Activated CD4-positive, alpha-beta T cell treated with anti-CD3 and anti-CD28 coated beads, Interleukin-2, amount 50 U/mL, for 1 hour (primary cell): ENCODE results near the gene CGB2.
A peak's percentile ranks its signal among the peaks of the same experiment; 100 is the strongest.
"Not testable (repeated sequence)": the region's sequence is repeated elsewhere in the genome, so short reads cannot be mapped to it uniquely, and the experiment has no call there.

Experiments used
- DNase-seq: peaks from one replicate; pipeline ENCODE4 v3.0.0-alpha.2; 2020

CGB2 gene

GRCh38 chr19:49038557-49039276 is 7.0 kb downstream of the CGB2 start:
- not testable (repeated sequence) for DNase-seq

GRCh38 chr19:49039736-49040135 is 8.0 kb downstream of the CGB2 start:
- not testable (repeated sequence) for DNase-seq

- no peak for DNase-seq
Measured at GRCh38 chr19:49042177-49042576, 10.5 kb downstream of the CGB2 start.

GRCh38 chr19:49042666-49043065 is 11.0 kb downstream of the CGB2 start:
- not testable (repeated sequence) for DNase-seq

- not testable (repeated sequence) for DNase-seq
Measured at GRCh38 chr19:49043548-49043947, 11.9 kb downstream of the CGB2 start, which contains the start of gene CGB5. Gene CGB5, plus strand, starts transcription at chr19:49043848. Its CDS starts 362 bp downstream, at chr19:49044210.

GRCh38 chr19:49049011-49049410 is 17.3 kb downstream of the CGB2 start, which contains the start of gene CGB8:
Gene CGB8, minus strand, starts transcription at chr19:49049111. Its CDS starts 372 bp downstream, at chr19:49048739.
- not testable (repeated sequence) for DNase-seq

- not testable (repeated sequence) for DNase-seq
Measured at GRCh38 chr19:49049834-49050233, 18.1 kb downstream of the CGB2 start.

- DNase-seq, result not testable (repeated sequence)
Measured at GRCh38 chr19:49050376-49051033, 18.8 kb downstream of the CGB2 start.

- peak; percentile 43 for DNase-seq
Measured at GRCh38 chr19:49056101-49056901, 24.6 kb downstream of the CGB2 start.

GRCh38 chr19:49056902-49057596 is 25.4 kb downstream of the CGB2 start:
- DNase-seq, result not testable (repeated sequence)

GRCh38 chr19:49057636-49058234 is 26.0 kb downstream of the CGB2 start, which contains the start of gene CGB7:
Gene CGB7, minus strand, starts transcription at chr19:49057749. Its CDS starts 2,374 bp downstream, at chr19:49055375.
- peak; percentile 28 for DNase-seq

GRCh38 chr19:49058562-49058961 is 26.9 kb downstream of the CGB2 start:
- DNase-seq, result no peak

- DNase-seq, result no peak
Measured at GRCh38 chr19:49059053-49059452, 27.4 kb downstream of the CGB2 start.

- no peak for DNase-seq
Measured at GRCh38 chr19:49061000-49061399, 29.3 kb downstream of the CGB2 start.

- DNase-seq, result no peak
Measured at GRCh38 chr19:49061445-49061844, 29.8 kb downstream of the CGB2 start.

- no peak for DNase-seq
Measured at GRCh38 chr19:49064029-49064629, 32.4 kb downstream of the CGB2 start.

- DNase-seq, result no peak
Measured at GRCh38 chr19:49064768-49065611, 33.3 kb downstream of the CGB2 start, which contains the start of gene NTF4. Gene NTF4, minus strand, starts transcription at chr19:49064818. Its CDS starts 2,821 bp downstream, at chr19:49061997.

GRCh38 chr19:49065905-49066512 is 34.3 kb downstream of the CGB2 start:
- DNase-seq, result no peak

GRCh38 chr19:49067554-49067953 is 35.9 kb downstream of the CGB2 start:
- DNase-seq, result no peak

- DNase-seq, result no peak
Measured at GRCh38 chr19:49069026-49069425, 37.3 kb downstream of the CGB2 start.
